RCC 7860 (cell line): ENCODE data around the gene TMEM182.

ENCODE experiments used
- DNase-seq: peaks from one replicate; pipeline ENCODE4 v3.0.0-alpha.2; 2015; ENCODE audit warnings: low spot score
- FAIRE-seq: peaks from 2 replicates; lab custom pipeline; 2012; peaks lifted over from hg19 to GRCh38; lab: Jason Lieb, UNC

TMEM182 gene

GRCh38 chr2:102765061-102765460 is 3.2 kb downstream of the TMEM182 start:
- no peak for FAIRE-seq
- DNase-seq, result no peak

GRCh38 chr2:102768253-102768652 is 6.4 kb downstream of the TMEM182 start:
- no peak for DNase-seq
- FAIRE-seq, result no peak

GRCh38 chr2:102768892-102769291 is 7.1 kb downstream of the TMEM182 start:
- FAIRE-seq (no peak), DNase-seq (no peak)

GRCh38 chr2:102770506-102770905 is 8.7 kb downstream of the TMEM182 start:
- FAIRE-seq, result no peak
- no peak for DNase-seq

- no peak for DNase-seq
Measured at GRCh38 chr2:102771114-102771513, 9.3 kb downstream of the TMEM182 start.

GRCh38 chr2:102772659-102773058 is 10.8 kb downstream of the TMEM182 start:
- FAIRE-seq (no peak), DNase-seq (no peak)

More at GRCh38 chr2:102771114-102771513, 9.3 kb downstream of the TMEM182 start:
- FAIRE-seq, result no peak

- DNase-seq, result no peak
- no peak for FAIRE-seq
Measured at GRCh38 chr2:102773149-102773705, 11.4 kb downstream of the TMEM182 start.

GRCh38 chr2:102778260-102778659 is 16.4 kb downstream of the TMEM182 start:
- no peak for DNase-seq

GRCh38 chr2:102780467-102780866 is 18.6 kb downstream of the TMEM182 start:
- FAIRE-seq (no peak), DNase-seq (no peak)

More at GRCh38 chr2:102778260-102778659, 16.4 kb downstream of the TMEM182 start:
- peak; percentile 2 for FAIRE-seq

- FAIRE-seq, result peak; percentile 45
Measured at GRCh38 chr2:102782187-102782586, 20.4 kb downstream of the TMEM182 start.

GRCh38 chr2:102782933-102783332 is 21.1 kb downstream of the TMEM182 start:
- no peak for FAIRE-seq
- no peak for DNase-seq

More at GRCh38 chr2:102782187-102782586, 20.4 kb downstream of the TMEM182 start:
- no peak for DNase-seq

GRCh38 chr2:102783506-102784183 is 21.8 kb downstream of the TMEM182 start:
- no peak for FAIRE-seq
- no peak for DNase-seq

GRCh38 chr2:102784940-102785339 is 23.1 kb downstream of the TMEM182 start:
- DNase-seq (no peak), FAIRE-seq (no peak)

- DNase-seq (no peak), FAIRE-seq (no peak)
Measured at GRCh38 chr2:102788216-102788884, 26.5 kb downstream of the TMEM182 start.

- FAIRE-seq (no peak), DNase-seq (no peak)
Measured at GRCh38 chr2:102788885-102789260, 27.0 kb downstream of the TMEM182 start.

- FAIRE-seq, result no peak
- DNase-seq, result no peak
Measured at GRCh38 chr2:102789349-102790090, 27.7 kb downstream of the TMEM182 start.

GRCh38 chr2:102790091-102790455 is 28.2 kb downstream of the TMEM182 start:
- DNase-seq (no peak), FAIRE-seq (no peak)

GRCh38 chr2:102792568-102793208 is 30.9 kb downstream of the TMEM182 start:
- no peak for DNase-seq
- no peak for FAIRE-seq

GRCh38 chr2:102795641-102796040 is 33.8 kb downstream of the TMEM182 start:
- FAIRE-seq (no peak), DNase-seq (no peak)

GRCh38 chr2:102796337-102796736 is 34.5 kb downstream of the TMEM182 start:
- DNase-seq (no peak), FAIRE-seq (no peak)

GRCh38 chr2:102797486-102797885 is 35.7 kb downstream of the TMEM182 start:
- FAIRE-seq (no peak), DNase-seq (no peak)
